GM10248 (cell line): ENCODE data around the gene PGBD1.
"Not testable (repeated sequence)": the region's sequence is repeated elsewhere in the genome, so short reads cannot be mapped to it uniquely, and the experiment has no call there.

ENCODE experiments used
- CTCF ChIA-PET: fragments of 300-600 bp; sonication (Branson Sonifier 250); formaldehyde crosslinking; extraction: SDS; loops from one replicate; lab custom pipeline; 2021; ENCODE audit warnings: antibody characterized with exemption; lab: Yijun Ruan, JAX
- POLR2A ChIA-PET: fragments of 350-650 bp; sonication (Branson Sonifier 250); formaldehyde crosslinking; extraction: SDS; loops from one replicate; lab custom pipeline; 2020; ENCODE audit warnings: antibody characterized with exemption; lab: Yijun Ruan, JAX
- DNase-seq: peaks from one replicate; pipeline ENCODE4 v3.0.0; 2012; ENCODE audit errors: extremely low spot score
- CTCF ChIP-seq: IDR thresholded peaks from 2 replicates; pipeline ENCODE4 v1.5.1; 2012; ENCODE audit warnings: mild to moderate bottlenecking, low read depth; ENCODE audit errors: extremely low read depth, missing control alignments, control extremely low read depth

The PGBD1 gene

GRCh38 chr6:28312939-28313338 is 31.6 kb downstream of the PGBD1 start:
- POLR2A ChIA-PET: no interaction called here
- no peak for DNase-seq
- CTCF ChIA-PET: no interaction called here
- no peak for TF ChIP-seq CTCF

GRCh38 chr6:28315628-28316027 is 34.3 kb downstream of the PGBD1 start:
- ChIA-PET CTCF (no interaction called here), POLR2A (no interaction called here)
- TF ChIP-seq CTCF: no peak
- DNase-seq: no peak

- POLR2A ChIA-PET, DNase-seq: not testable (repeated sequence)
- CTCF ChIA-PET: interaction anchor here (1.1 kb wide), 1 partner anchor 32 kb away, joined by 3 read pairs; no protein-coding TSS in a partner anchor
Measured at GRCh38 chr6:28317866-28318265, 36.5 kb downstream of the PGBD1 start.

GRCh38 chr6:28322661-28323060 is 41.3 kb downstream of the PGBD1 start:
- TF ChIP-seq CTCF: no peak
- DNase-seq: no peak
- ChIA-PET CTCF (no interaction called here), POLR2A (no interaction called here)

GRCh38 chr6:28323813-28324424 is 42.5 kb downstream of the PGBD1 start:
- POLR2A ChIA-PET: no interaction called here
- no peak for TF ChIP-seq CTCF
- DNase-seq: no peak
- CTCF ChIA-PET: interaction anchor here (0.7 to 1.3 kb wide), 2 partner anchors 32 to 42 kb away, joined by 3 to 6 read pairs; partner anchors contain the start of gene PGBD1

- TF ChIP-seq CTCF: no peak
- POLR2A ChIA-PET: no interaction called here
- CTCF ChIA-PET: no interaction called here
- DNase-seq: no peak
Measured at GRCh38 chr6:28326371-28326948, 45.1 kb downstream of the PGBD1 start.

GRCh38 chr6:28330041-28330440 is 48.7 kb downstream of the PGBD1 start:
- TF ChIP-seq CTCF: no peak
- POLR2A ChIA-PET: no interaction called here
- DNase-seq: no peak
- CTCF ChIA-PET: interaction anchor here (1.0 to 1.4 kb wide), 2 partner anchors 19 to 26 kb away, joined by 3 read pairs; no protein-coding TSS in a partner anchor
